ENCODE measurements around the gene AOAH.

AOAH gene

GRCh38 chr7:36638140-36638539 is 86.2 kb downstream of the AOAH start:
- no peak for DNase-seq (ENCODE audit: low read depth, low spot score)
- no peak overlapping the region for H3K27ac ChIP-seq

- no peak for DNase-seq (ENCODE audit: low read depth, low spot score)
- H3K27ac ChIP-seq = no peak overlapping the region
Observed at GRCh38 chr7:36637417-36637816, 86.9 kb downstream of the AOAH start.

GRCh38 chr7:36636126-36636525 is 88.2 kb downstream of the AOAH start:
- no peak overlapping the region for H3K27ac ChIP-seq
- no peak for DNase-seq (ENCODE audit: low read depth, low spot score)

- no peak for DNase-seq (ENCODE audit: low read depth, low spot score)
Observed at GRCh38 chr7:36635091-36635490, 89.2 kb downstream of the AOAH start.

GRCh38 chr7:36633377-36633776 is 90.9 kb downstream of the AOAH start:
- H3K27ac ChIP-seq = no peak overlapping the region
- no peak for DNase-seq (ENCODE audit: low read depth, low spot score)

More at GRCh38 chr7:36635091-36635490, 89.2 kb downstream of the AOAH start:
- no peak overlapping the region for H3K27ac ChIP-seq

- no peak for DNase-seq (ENCODE audit: low read depth, low spot score)
- no peak overlapping the region for H3K27ac ChIP-seq
Observed at GRCh38 chr7:36630112-36630650, 94.1 kb downstream of the AOAH start.

GRCh38 chr7:36629351-36629750 is 94.9 kb downstream of the AOAH start:
- H3K27ac ChIP-seq = no peak overlapping the region
- DNase-seq (ENCODE audit: low read depth, low spot score) = no peak

- DNase-seq (ENCODE audit: low read depth, low spot score) = no peak
- H3K27ac ChIP-seq = no peak overlapping the region
Observed at GRCh38 chr7:36627836-36628235, 96.5 kb downstream of the AOAH start.

GRCh38 chr7:36626111-36626510 is 98.2 kb downstream of the AOAH start:
- no peak overlapping the region for H3K27ac ChIP-seq

GRCh38 chr7:36625247-36625646 is 99.0 kb downstream of the AOAH start:
- H3K27ac ChIP-seq = no peak overlapping the region
- no peak for DNase-seq (ENCODE audit: low read depth, low spot score)

More at GRCh38 chr7:36626111-36626510, 98.2 kb downstream of the AOAH start:
- DNase-seq (ENCODE audit: low read depth, low spot score) = no peak

GRCh38 chr7:36623247-36623646 is 101.0 kb downstream of the AOAH start:
- DNase-seq (ENCODE audit: low read depth, low spot score) = no peak
- H3K27ac ChIP-seq = no peak overlapping the region

- DNase-seq (ENCODE audit: low read depth, low spot score) = no peak
- no peak overlapping the region for H3K27ac ChIP-seq
Observed at GRCh38 chr7:36621396-36621795, 102.9 kb downstream of the AOAH start.

GRCh38 chr7:36620166-36620708 is 104.1 kb downstream of the AOAH start:
- no peak overlapping the region for H3K27ac ChIP-seq
- DNase-seq (ENCODE audit: low read depth, low spot score) = no peak

- no peak for DNase-seq (ENCODE audit: low read depth, low spot score)
- H3K27ac ChIP-seq = no peak overlapping the region
Observed at GRCh38 chr7:36617408-36617807, 106.9 kb downstream of the AOAH start.

- no peak overlapping the region for H3K27ac ChIP-seq
- no peak for DNase-seq (ENCODE audit: low read depth, low spot score)
Observed at GRCh38 chr7:36615852-36616540, 108.3 kb downstream of the AOAH start.

- no peak overlapping the region for H3K27ac ChIP-seq
- no peak for DNase-seq (ENCODE audit: low read depth, low spot score)
Observed at GRCh38 chr7:36614959-36615358, 109.3 kb downstream of the AOAH start.

GRCh38 chr7:36613031-36613614 is 111.2 kb downstream of the AOAH start:
- H3K27ac ChIP-seq = no peak overlapping the region
- DNase-seq (ENCODE audit: low read depth, low spot score) = no peak

- no peak for DNase-seq (ENCODE audit: low read depth, low spot score)
- H3K27ac ChIP-seq = no peak overlapping the region
Observed at GRCh38 chr7:36611703-36612102, 112.6 kb downstream of the AOAH start.

- no peak overlapping the region for H3K27ac ChIP-seq
- no peak for DNase-seq (ENCODE audit: low read depth, low spot score)
Observed at GRCh38 chr7:36607721-36608095, 116.6 kb downstream of the AOAH start.

GRCh38 chr7:36606976-36607720 is 117.1 kb downstream of the AOAH start:
- DNase-seq (ENCODE audit: low read depth, low spot score) = no peak

More at GRCh38 chr7:36606976-36607720, 117.1 kb downstream of the AOAH start:
- H3K27ac ChIP-seq = no peak overlapping the region

All from epithelial cell of prostate (primary cell).